Measurements from ENCODE around the gene SLC39A1. TPM values are rescaled to one million over a fixed set of nuclear protein-coding genes. Genes with fewer than 3 reads are reported as not detected.

SLC39A1 gene
- total and polyA plus RNA-seq, 9 of the 15 experiments (the other 6 are each of a cell fraction or from before 2014, with no cell fraction given): 9.9 to 81.1 (median 62.7) TPM

DNA sequence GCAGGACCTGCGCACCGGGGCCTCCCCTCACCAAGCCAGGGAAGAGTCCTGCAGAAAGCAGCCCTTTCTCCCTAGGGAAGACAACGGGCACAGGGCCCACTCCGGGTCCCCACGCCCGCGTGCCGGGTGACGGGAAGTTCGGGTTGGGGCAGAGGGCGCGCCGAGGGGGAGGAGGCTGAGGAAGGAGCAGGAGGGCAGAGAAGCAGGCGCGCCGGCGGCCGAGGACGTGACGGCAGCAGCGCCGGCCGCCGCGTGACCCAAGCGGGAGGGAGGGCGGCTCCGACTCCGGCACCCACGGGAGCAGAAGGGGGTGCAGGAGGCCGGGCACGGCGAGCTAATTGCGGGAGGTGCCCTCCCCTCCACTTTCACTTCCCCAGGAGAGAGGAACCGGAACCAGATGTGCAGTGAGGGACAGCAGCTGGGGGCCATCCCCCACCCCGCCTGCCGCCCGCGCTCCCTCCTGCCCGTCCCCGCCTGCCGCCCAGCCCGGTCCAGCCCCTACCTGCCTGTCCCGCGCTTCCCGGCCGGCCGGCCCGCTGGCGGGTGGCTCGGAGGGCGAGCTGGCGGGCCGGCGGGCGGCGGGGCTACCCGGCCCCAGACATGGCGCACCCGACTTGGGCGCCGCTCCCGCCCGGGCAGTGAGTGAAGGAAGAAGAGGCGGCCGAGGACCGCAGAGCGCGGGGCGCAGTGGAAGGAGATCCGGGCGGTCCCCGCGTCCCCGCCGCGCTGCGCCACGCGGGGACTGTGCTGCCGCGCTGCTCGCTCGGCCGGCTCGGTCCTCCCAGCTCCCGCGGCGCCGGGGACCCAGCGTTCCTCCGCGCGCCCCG lies 17.3 kb downstream of the SLC39A1 start (continued):
- TF ChIP-seq, protein P1, sequence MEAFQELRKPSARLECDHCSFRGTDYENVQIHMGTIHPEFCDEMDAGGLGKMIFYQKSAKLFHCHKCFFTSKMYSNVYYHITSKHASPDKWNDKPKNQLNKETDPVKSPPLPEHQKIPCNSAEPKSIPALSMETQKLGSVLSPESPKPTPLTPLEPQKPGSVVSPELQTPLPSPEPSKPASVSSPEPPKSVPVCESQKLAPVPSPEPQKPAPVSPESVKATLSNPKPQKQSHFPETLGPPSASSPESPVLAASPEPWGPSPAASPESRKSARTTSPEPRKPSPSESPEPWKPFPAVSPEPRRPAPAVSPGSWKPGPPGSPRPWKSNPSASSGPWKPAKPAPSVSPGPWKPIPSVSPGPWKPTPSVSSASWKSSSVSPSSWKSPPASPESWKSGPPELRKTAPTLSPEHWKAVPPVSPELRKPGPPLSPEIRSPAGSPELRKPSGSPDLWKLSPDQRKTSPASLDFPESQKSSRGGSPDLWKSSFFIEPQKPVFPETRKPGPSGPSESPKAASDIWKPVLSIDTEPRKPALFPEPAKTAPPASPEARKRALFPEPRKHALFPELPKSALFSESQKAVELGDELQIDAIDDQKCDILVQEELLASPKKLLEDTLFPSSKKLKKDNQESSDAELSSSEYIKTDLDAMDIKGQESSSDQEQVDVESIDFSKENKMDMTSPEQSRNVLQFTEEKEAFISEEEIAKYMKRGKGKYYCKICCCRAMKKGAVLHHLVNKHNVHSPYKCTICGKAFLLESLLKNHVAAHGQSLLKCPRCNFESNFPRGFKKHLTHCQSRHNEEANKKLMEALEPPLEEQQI (IDR thresholded peaks at IDR 0.05): no peak
- peak; percentile 54; the same call in 1 of the 2 replicates for TF ChIP-seq EP400 (IDR thresholded peaks at IDR 0.05)
- TF ChIP-seq ZNF232 (CRISPR knock-in tag; IDR thresholded peaks at IDR 0.05): 0 out of 2 replicates have a peak, but pooled peaks have one; percentile 17
- TF ChIP-seq PPARD (CRISPR knock-in tag; IDR thresholded peaks at IDR 0.05): no peak
- no peak for TF ChIP-seq ZNF316 (IDR thresholded peaks at IDR 0.05)
- TF ChIP-seq SMAD4 (CRISPR knock-in tag; conservative IDR thresholded peaks at IDR 0.05): no peak
- no peak for TF ChIP-seq RFX7 (CRISPR knock-in tag; IDR thresholded peaks at IDR 0.05)
- no peak for TF ChIP-seq EWSR1 (IDR thresholded peaks at IDR 0.05; ENCODE audit: borderline replicate concordance, low read depth, partially characterized antibody)
- TF ChIP-seq, protein P2, sequence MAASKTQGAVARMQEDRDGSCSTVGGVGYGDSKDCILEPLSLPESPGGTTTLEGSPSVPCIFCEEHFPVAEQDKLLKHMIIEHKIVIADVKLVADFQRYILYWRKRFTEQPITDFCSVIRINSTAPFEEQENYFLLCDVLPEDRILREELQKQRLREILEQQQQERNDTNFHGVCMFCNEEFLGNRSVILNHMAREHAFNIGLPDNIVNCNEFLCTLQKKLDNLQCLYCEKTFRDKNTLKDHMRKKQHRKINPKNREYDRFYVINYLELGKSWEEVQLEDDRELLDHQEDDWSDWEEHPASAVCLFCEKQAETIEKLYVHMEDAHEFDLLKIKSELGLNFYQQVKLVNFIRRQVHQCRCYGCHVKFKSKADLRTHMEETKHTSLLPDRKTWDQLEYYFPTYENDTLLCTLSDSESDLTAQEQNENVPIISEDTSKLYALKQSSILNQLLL (CRISPR knock-in tag; IDR thresholded peaks at IDR 0.05; ENCODE audit: borderline replicate concordance): no peak
- no peak for TF ChIP-seq SMARCC2 (IDR thresholded peaks at IDR 0.05; ENCODE audit: low read depth)
- no peak for TF ChIP-seq ZNF785 (CRISPR knock-in tag; IDR thresholded peaks at IDR 0.05)
- TF ChIP-seq MTA1 (IDR thresholded peaks at IDR 0.05; ENCODE audit: borderline replicate concordance): no peak
- TF ChIP-seq HDAC3 (IDR thresholded peaks at IDR 0.05; ENCODE audit: borderline replicate concordance, partially characterized antibody): no peak
- TF ChIP-seq KDM1A (IDR thresholded peaks at IDR 0.05): no peak
- TF ChIP-seq ESRRA (IDR thresholded peaks at IDR 0.05; ENCODE audit: borderline replicate concordance, low read depth): no peak; the same call in 1 of the 2 replicates
- no peak for TF ChIP-seq WHSC1 (IDR thresholded peaks at IDR 0.05; ENCODE audit: low read length)
- peak; percentile 5; the same call in 1 of the 2 replicates for TF ChIP-seq NCOR1 (IDR thresholded peaks at IDR 0.05)
- TF ChIP-seq ZNF586 (CRISPR knock-in tag; conservative IDR thresholded peaks at IDR 0.05): no peak
- no peak for TF ChIP-seq TARDBP (IDR thresholded peaks at IDR 0.05)
- no peak for TF ChIP-seq HMG20B (CRISPR knock-in tag; IDR thresholded peaks at IDR 0.05)
- TF ChIP-seq HIVEP1 (CRISPR knock-in tag; IDR thresholded peaks at IDR 0.05): no peak
- TF ChIP-seq, protein P3, sequence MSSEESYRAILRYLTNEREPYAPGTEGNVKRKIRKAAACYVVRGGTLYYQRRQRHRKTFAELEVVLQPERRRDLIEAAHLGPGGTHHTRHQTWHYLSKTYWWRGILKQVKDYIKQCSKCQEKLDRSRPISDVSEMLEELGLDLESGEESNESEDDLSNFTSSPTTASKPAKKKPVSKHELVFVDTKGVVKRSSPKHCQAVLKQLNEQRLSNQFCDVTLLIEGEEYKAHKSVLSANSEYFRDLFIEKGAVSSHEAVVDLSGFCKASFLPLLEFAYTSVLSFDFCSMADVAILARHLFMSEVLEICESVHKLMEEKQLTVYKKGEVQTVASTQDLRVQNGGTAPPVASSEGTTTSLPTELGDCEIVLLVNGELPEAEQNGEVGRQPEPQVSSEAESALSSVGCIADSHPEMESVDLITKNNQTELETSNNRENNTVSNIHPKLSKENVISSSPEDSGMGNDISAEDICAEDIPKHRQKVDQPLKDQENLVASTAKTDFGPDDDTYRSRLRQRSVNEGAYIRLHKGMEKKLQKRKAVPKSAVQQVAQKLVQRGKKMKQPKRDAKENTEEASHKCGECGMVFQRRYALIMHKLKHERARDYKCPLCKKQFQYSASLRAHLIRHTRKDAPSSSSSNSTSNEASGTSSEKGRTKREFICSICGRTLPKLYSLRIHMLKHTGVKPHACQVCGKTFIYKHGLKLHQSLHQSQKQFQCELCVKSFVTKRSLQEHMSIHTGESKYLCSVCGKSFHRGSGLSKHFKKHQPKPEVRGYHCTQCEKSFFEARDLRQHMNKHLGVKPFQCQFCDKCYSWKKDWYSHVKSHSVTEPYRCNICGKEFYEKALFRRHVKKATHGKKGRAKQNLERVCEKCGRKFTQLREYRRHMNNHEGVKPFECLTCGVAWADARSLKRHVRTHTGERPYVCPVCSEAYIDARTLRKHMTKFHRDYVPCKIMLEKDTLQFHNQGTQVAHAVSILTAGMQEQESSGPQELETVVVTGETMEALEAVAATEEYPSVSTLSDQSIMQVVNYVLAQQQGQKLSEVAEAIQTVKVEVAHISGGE (CRISPR knock-in tag; IDR thresholded peaks at IDR 0.05): peak in 2 of 3 experiments; percentile 65 to 92; a peak in 3 of 6 replicates
